Suppressor macrophage treated with lipopolysaccharide for 4 hours (primary cell): ENCODE results near the gene SALL3.

Experiments
- DNase-seq: peaks from one replicate; pipeline ENCODE4 v3.0.0-alpha.2; 2020

SALL3 gene

DNA sequence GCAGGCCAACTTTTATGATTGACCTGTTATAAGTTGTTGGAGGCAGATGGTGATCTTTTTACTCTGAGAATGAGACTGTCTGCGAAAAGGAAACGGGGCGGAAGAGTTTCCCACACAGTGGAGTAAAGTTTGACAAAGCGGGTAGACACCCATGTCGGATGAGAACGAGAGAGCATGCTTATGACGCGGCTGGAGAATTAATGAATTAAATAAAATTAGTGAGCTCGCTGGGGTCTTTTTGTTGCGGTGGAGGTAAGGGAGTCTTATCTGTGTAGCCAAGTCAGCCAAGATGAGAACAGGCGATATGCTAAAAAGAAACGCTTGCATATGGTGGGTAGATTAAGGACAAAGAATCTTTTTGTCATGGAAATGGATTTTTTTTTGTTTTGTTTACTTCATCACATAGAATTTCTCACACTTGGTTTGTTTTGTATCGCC, 1.8 kb downstream of the SALL3 start:
- no peak for DNase-seq

DNA sequence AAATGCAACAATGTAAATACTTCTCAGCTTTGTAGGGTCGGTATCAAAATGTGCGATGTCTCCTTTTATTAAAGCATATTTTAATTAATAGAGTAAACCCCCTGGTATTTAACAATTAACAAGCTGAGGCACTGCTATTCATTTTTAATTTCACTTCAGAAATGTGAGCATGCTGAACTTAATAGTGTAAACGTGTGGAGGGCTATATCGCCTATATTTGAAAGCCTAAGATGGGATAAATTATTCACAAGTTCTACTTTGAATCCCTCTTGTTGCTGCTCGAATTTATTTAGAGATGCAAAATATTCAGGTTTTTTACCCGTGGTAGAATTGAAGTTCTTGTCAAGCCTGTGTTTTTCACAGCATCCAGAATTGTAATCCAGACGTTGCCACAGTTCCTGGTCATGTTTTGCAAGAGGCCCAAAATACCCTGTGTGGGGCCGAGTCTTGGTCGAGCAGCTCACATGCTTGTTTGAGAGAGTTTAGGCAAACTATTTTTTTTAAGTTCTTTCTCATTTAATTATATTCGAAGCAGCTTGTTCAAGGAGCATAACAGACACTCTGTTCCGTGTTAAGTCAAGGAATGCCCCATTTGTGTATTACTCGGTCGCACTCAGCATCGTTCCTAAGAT, 2.5 kb downstream of the SALL3 start:
- no peak for DNase-seq

DNA sequence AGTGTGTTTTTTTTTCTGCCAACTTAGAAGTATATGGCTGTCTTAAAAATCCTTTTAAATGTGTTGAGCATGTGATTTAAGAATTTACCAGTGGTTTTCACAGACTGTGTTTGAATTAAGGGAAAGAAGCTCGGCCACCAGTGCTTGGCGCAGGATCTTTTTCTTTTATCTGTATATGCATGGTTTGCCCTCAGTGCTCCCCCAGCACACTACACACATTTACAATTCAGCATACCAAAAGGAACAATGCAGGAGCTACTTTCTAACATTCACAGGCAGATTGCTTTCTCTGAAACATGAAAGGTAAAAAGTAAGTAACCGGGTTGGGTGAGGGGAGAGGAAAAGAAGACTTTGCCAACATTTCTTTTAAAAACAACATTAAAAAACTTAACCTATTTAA, 3.9 kb downstream of the SALL3 start:
- no peak for DNase-seq

- DNase-seq = peak; percentile 41
Observed at GRCh38 chr18:78984941-78985784, 5.5 kb downstream of the SALL3 start.

GRCh38 chr18:78986018-78986481, 6.4 kb downstream of the SALL3 start:
- DNase-seq = peak; percentile 22

- DNase-seq = no peak
Observed at GRCh38 chr18:78991446-78991845, 11.8 kb downstream of the SALL3 start.

DNA sequence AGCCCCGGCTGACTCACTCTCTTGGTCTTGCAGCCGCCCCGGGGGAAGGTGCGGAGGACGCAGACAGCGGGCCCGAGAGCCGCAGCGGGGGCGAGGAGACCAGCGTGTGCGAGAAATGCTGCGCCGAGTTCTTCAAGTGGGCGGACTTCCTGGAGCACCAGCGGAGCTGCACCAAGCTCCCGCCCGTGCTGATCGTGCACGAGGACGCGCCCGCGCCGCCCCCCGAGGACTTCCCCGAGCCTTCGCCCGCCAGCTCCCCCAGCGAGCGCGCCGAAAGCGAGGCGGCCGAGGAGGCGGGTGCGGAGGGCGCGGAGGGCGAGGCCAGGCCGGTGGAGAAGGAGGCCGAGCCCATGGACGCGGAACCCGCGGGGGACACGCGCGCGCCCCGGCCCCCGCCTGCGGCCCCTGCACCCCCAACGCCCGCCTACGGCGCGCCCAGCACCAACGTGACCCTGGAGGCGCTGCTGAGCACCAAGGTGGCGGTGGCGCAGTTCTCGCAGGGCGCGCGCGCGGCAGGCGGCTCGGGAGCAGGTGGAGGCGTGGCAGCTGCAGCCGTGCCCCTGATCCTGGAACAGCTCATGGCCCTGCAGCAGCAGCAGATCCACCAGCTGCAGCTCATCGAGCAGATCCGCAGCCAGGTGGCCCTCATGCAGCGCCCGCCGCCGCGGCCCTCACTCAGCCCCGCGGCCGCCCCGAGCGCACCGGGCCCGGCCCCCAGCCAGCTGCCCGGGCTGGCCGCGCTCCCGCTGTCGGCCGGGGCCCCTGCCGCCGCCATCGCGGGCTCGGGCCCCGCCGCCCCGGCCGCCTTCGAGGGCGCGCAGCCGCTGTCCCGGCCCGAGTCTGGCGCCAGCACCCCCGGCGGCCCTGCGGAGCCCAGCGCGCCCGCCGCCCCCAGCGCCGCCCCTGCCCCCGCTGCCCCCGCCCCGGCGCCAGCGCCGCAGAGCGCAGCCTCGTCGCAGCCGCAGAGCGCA, 12.7 kb downstream of the SALL3 start:
- no peak for DNase-seq

DNA sequence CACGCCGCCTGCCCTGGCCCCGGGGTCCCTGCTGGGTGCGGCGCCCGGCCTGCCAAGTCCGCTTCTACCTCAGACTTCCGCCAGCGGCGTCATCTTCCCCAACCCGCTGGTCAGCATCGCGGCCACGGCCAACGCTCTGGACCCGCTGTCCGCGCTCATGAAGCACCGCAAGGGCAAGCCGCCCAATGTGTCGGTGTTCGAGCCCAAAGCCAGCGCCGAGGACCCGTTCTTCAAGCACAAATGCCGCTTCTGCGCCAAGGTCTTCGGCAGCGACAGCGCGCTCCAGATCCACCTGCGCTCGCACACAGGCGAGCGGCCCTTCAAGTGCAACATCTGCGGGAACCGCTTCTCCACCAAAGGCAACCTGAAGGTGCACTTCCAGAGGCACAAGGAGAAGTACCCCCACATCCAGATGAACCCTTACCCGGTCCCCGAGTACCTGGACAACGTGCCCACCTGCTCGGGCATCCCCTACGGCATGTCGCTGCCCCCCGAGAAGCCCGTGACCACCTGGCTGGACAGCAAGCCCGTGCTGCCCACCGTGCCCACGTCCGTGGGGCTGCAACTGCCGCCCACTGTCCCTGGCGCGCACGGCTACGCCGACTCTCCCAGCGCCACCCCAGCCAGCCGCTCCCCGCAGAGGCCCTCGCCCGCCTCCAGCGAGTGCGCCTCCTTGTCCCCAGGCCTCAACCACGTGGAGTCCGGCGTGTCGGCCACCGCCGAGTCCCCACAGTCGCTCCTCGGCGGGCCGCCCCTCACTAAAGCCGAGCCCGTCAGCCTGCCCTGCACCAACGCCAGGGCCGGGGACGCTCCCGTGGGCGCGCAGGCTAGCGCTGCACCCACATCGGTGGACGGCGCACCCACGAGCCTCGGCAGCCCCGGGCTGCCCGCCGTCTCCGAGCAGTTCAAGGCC, 13.7 kb downstream of the SALL3 start:
- no peak for DNase-seq

DNA sequence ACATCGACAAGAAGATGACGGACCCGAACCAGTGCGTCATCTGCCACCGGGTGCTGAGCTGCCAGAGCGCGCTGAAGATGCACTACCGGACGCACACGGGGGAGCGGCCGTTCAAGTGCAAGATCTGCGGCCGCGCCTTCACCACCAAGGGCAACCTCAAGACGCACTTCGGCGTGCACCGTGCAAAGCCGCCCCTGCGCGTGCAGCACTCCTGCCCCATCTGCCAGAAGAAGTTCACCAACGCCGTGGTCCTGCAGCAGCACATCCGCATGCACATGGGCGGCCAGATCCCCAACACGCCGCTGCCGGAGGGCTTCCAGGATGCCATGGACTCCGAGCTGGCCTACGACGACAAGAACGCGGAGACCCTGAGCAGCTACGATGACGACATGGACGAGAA, 14.4 kb downstream of the SALL3 start:
- no peak for DNase-seq

DNA sequence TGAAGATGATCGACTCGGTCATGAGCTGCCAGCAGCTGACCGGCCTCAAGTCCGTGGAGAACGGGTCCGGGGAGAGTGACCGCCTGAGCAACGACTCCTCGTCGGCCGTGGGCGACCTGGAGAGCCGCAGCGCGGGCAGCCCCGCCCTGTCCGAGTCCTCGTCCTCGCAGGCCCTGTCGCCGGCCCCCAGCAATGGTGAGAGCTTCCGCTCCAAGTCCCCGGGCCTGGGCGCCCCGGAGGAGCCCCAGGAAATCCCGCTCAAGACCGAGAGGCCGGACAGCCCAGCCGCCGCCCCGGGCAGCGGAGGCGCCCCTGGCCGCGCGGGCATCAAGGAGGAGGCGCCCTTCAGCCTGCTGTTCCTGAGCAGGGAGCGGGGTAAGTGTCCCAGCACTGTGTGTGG, 14.9 kb downstream of the SALL3 start:
- DNase-seq = no peak

DNA sequence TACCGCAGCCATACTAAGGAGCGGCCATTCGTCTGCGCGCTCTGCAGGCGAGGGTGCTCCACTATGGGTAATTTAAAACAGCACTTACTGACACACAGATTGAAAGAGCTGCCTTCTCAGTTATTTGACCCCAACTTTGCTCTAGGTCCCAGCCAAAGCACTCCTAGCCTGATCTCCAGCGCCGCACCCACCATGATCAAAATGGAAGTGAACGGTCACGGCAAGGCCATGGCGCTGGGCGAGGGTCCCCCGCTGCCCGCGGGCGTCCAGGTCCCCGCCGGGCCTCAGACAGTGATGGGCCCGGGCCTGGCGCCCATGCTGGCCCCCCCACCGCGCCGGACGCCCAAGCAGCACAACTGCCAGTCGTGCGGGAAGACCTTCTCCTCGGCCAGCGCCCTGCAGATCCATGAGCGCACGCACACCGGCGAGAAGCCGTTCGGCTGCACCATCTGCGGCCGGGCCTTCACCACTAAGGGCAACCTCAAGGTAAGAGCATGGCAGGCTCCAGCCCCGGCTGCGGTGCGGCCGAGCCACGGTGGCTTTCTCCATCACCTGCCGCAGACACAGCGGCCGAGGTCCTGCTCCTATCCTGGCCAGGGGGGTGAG, 15.5 kb downstream of the SALL3 start:
- DNase-seq = no peak

- no peak for DNase-seq
Observed at GRCh38 chr18:78995740-78996395, 16.2 kb downstream of the SALL3 start.

DNA sequence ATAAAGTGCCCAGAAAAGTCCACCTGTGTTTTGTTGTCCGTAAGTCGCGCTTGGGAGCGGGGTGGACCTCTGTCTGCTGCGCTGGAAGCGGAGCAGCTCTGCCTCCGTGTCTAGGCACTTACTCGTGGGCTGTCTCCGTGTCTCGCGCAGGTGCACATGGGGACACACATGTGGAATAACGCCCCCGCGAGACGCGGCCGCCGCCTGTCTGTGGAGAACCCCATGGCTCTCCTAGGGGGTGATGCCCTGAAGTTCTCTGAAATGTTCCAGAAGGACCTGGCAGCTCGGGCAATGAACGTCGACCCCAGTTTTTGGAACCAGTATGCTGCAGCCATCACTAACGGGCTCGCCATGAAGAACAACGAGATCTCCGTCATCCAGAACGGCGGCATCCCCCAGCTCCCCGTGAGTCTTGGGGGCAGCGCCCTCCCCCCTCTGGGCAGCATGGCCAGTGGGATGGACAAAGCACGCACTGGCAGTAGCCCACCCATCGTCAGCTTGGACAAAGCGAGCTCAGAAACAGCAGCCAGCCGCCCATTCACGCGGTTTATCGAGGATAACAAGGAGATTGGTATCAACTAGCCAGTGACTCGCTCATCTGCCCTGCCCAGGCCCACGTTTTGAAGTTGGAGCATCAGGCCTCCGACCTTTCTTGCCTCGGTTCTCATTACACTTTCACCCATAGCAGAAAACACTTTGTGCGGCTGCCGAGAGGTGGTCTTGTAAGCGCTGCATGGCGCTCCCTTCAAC, 17.3 kb downstream of the SALL3 start:
- no peak for DNase-seq

- DNase-seq = no peak
Observed at GRCh38 chr18:78998371-78999071, 18.9 kb downstream of the SALL3 start.

DNA sequence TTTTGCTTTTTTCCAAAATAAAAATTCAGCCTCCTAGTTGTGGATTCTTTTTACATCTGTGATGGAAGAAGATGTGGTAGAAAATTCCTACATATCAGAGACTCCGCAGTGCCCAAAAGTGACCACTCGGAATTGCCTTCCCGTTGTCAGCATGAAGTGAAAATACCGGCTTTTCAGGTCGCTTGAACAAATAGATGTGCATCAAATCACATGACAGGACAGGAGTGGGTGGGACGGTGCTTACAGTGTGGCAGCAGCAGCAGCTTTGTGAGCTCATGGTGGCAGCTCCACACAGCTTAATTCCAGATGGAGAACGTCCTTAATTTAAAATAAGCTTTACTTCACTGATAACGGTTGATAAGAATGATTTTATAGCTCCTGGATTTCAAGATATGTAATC, 20.3 kb downstream of the SALL3 start:
- DNase-seq = no peak

DNA sequence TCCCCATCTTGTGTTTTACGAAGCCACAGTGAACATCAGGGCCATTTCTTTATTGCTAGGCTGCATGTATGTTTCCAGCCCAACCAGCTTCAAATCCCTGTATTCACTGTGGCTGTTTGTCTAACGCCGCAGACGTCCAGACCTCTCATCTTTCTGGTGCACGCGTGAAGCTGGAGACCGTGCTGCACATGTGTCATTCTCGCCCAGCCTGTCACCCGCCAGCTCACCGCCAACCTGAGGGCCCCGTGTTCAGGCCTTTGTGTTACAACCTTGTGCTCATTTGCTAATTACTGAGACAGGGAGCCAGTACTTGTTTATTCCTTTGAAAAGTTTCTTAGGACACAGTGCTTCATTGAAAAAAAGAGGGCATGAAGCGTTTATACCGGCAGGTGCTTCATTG, 21.4 kb downstream of the SALL3 start:
- no peak for DNase-seq

GRCh38 chr18:79005653-79006052, 26.0 kb downstream of the SALL3 start:
- no peak for DNase-seq

DNA sequence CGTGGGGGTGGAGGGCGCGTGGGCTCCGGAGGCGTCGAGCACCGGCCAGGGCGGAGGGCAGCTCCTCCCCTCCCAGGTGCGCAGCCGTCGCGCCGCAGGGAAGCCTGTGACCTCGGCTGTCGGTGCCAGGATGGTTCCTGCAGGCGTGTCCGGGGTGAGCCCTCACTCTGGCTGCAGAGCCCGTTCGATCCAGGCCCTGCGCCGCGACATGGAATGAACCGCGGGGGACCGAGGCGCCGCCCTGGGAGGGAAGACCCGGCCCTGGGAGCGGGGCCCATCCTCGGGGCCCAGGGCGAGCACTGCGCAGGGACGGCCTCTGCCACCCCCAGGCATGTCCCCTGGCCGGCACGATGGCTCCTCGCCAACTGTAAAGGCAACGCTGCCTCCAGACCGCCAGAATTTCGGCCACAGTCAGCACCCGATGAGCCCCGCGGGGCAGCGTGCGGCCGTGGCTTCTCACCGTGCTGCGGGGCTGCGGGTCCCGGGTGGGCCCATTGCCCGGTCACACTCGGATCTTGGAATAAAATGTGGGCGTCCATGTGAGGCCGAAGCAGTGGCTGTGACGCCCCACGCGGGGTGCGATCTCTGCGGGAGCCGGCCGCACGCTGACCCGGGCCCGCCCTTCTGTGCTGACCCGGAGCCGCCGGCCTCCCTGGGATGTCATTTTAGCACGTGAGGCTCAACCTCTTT, 26.6 kb downstream of the SALL3 start:
- DNase-seq = no peak

GRCh38 chr18:79007440-79007839, 27.8 kb downstream of the SALL3 start:
- no peak for DNase-seq
